Iris pigment epithelial cell (primary cell): ENCODE results near the gene HAPLN1.
"Not testable (repeated sequence)": the region's sequence is repeated elsewhere in the genome, so short reads cannot be mapped to it uniquely, and the experiment has no call there.

Source experiments
- DNase-seq: peaks from one replicate; pipeline ENCODE4 v3.0.0-alpha.2; 2011; ENCODE audit warnings: low read depth

HAPLN1 gene

GRCh38 chr5:83720836-83721537 lies at the start of gene HAPLN1:
HAPLN1 (minus strand) TSS chr5:83720855; CDS start chr5:83673523, 47,332 bp downstream.
- peak; percentile 23 for DNase-seq

GRCh38 chr5:83767409-83767992 lies 46.8 kb upstream of the HAPLN1 start:
- DNase-seq: no peak

GRCh38 chr5:83764101-83764500 lies 43.4 kb upstream of the HAPLN1 start:
- DNase-seq: no peak

- DNase-seq: no peak
Measured at GRCh38 chr5:83760579-83760978, 39.9 kb upstream of the HAPLN1 start.

GRCh38 chr5:83752700-83753099 lies 32.0 kb upstream of the HAPLN1 start:
- no peak for DNase-seq

- no peak for DNase-seq
Measured at GRCh38 chr5:83751201-83751600, 30.5 kb upstream of the HAPLN1 start.

- DNase-seq: no peak
Measured at GRCh38 chr5:83750749-83751148, 30.1 kb upstream of the HAPLN1 start.

- DNase-seq: peak; percentile 41
Measured at GRCh38 chr5:83745816-83746215, 25.2 kb upstream of the HAPLN1 start.

GRCh38 chr5:83744821-83745220 lies 24.2 kb upstream of the HAPLN1 start:
- peak; percentile 41 for DNase-seq

- DNase-seq: no peak
Measured at GRCh38 chr5:83742089-83742488, 21.4 kb upstream of the HAPLN1 start.

GRCh38 chr5:83741571-83741970 lies 20.9 kb upstream of the HAPLN1 start:
- DNase-seq: no peak

- no peak for DNase-seq
Measured at GRCh38 chr5:83740741-83741140, 20.1 kb upstream of the HAPLN1 start.

- DNase-seq: not testable (repeated sequence)
Measured at GRCh38 chr5:83736169-83736568, 15.5 kb upstream of the HAPLN1 start.

- DNase-seq: not testable (repeated sequence)
Measured at GRCh38 chr5:83735058-83735457, 14.4 kb upstream of the HAPLN1 start.

- DNase-seq: no peak
Measured at GRCh38 chr5:83731638-83732037, 11.0 kb upstream of the HAPLN1 start.

GRCh38 chr5:83729362-83729761 lies 8.7 kb upstream of the HAPLN1 start:
- DNase-seq: no peak

GRCh38 chr5:83726912-83727311 lies 6.3 kb upstream of the HAPLN1 start:
- DNase-seq: peak; percentile 65

GRCh38 chr5:83724935-83725334 lies 4.3 kb upstream of the HAPLN1 start:
- no peak for DNase-seq

- DNase-seq: peak; percentile 46
Measured at GRCh38 chr5:83724001-83724400, 3.3 kb upstream of the HAPLN1 start.

- DNase-seq: no peak
Measured at GRCh38 chr5:83723031-83723430, 2.4 kb upstream of the HAPLN1 start.

- DNase-seq: peak; percentile 80
Measured at GRCh38 chr5:83721953-83722901, 1.6 kb upstream of the HAPLN1 start.

GRCh38 chr5:83718936-83719495 lies 1.6 kb downstream of the HAPLN1 start:
- DNase-seq: peak; percentile 14
